Stimulated activated CD4-positive, alpha-beta T cell treated with anti-CD3 and anti-CD28 coated beads, Interleukin-4, amount 100 ng/mL, for 48 hours (primary cell): ENCODE data around the gene HERC3.
"Not testable (repeated sequence)": the region's sequence is repeated elsewhere in the genome, so short reads cannot be mapped to it uniquely, and the experiment has no call there.

Experiments used
- DNase-seq, 2 donors: peaks; one replicate each; pipeline ENCODE4 v3.0.0-alpha.2; 2020; ENCODE audit warnings: low read depth in 2 of 2

HERC3 gene

GRCh38 chr4:88609387-88609786 lies 17.1 kb downstream of the HERC3 start:
- no peak for DNase-seq

GRCh38 chr4:88609794-88610193 lies 17.5 kb downstream of the HERC3 start:
- not testable (repeated sequence) for DNase-seq

GRCh38 chr4:88610771-88611170 lies 18.5 kb downstream of the HERC3 start:
- no peak for DNase-seq

- DNase-seq: no peak
Observed at GRCh38 chr4:88613417-88613875, 21.2 kb downstream of the HERC3 start.

GRCh38 chr4:88614058-88614457 lies 21.8 kb downstream of the HERC3 start:
- no peak for DNase-seq

- no peak for DNase-seq
Observed at GRCh38 chr4:88616275-88617150, 24.2 kb downstream of the HERC3 start.

GRCh38 chr4:88618782-88619485 lies 26.7 kb downstream of the HERC3 start:
- DNase-seq: no peak

- no peak for DNase-seq
Observed at GRCh38 chr4:88619971-88620370, 27.7 kb downstream of the HERC3 start.

GRCh38 chr4:88621763-88622327 lies 29.6 kb downstream of the HERC3 start:
- no peak for DNase-seq

GRCh38 chr4:88623097-88623496 lies 30.8 kb downstream of the HERC3 start:
- DNase-seq: no peak

GRCh38 chr4:88628746-88629145 lies 36.5 kb downstream of the HERC3 start:
- no peak for DNase-seq

- DNase-seq: no peak
Observed at GRCh38 chr4:88629826-88630225, 37.5 kb downstream of the HERC3 start.

GRCh38 chr4:88630756-88631155 lies 38.5 kb downstream of the HERC3 start:
- no peak for DNase-seq

- DNase-seq: no peak
Observed at GRCh38 chr4:88643932-88644331, 51.7 kb downstream of the HERC3 start.

GRCh38 chr4:88645994-88646393 lies 53.7 kb downstream of the HERC3 start:
- no peak for DNase-seq

GRCh38 chr4:88646528-88647280 lies 54.4 kb downstream of the HERC3 start:
- DNase-seq: no peak

- no peak for DNase-seq
Observed at GRCh38 chr4:88649716-88650115, 57.4 kb downstream of the HERC3 start.

GRCh38 chr4:88653371-88653946 lies 61.2 kb downstream of the HERC3 start:
- DNase-seq: no peak

GRCh38 chr4:88655226-88655625 lies 62.9 kb downstream of the HERC3 start:
- DNase-seq: no peak

GRCh38 chr4:88659055-88659889 lies 67.0 kb downstream of the HERC3 start:
- DNase-seq: peak in 1 of 2 donors; percentile 7

- no peak for DNase-seq
Observed at GRCh38 chr4:88659890-88660208, 67.6 kb downstream of the HERC3 start.
